Measurements from ENCODE around the gene TEAD1.

- TF ChIP-seq CTCF (conservative IDR thresholded peaks at IDR 0.05; ENCODE audit: low read depth in 2 of 2) (no peak), POLR2AphosphoS5 (IDR thresholded peaks at IDR 0.05; ENCODE audit: low read depth) (no peak), EZH2 (IDR thresholded peaks at IDR 0.05; ENCODE audit: low read depth, unreplicated experiment) (no peak), ZNF114 (CRISPR knock-in tag; IDR thresholded peaks at IDR 0.05) (no peak), EZH2phosphoT487 (IDR thresholded peaks at IDR 0.05; ENCODE audit: unreplicated experiment) (no peak), NANOG (IDR thresholded peaks at IDR 0.05; ENCODE audit: borderline replicate concordance) (no peak), ZNF331 (CRISPR knock-in tag; IDR thresholded peaks at IDR 0.05; ENCODE audit: low read depth) (no peak), ZNF462 (CRISPR knock-in tag; IDR thresholded peaks at IDR 0.05) (no peak), CREB1 (CRISPR knock-in tag; IDR thresholded peaks at IDR 0.05; ENCODE audit: low read depth) (no peak), JUNB (IDR thresholded peaks at IDR 0.05; ENCODE audit: unreplicated experiment) (no peak), STAT1 (IDR thresholded peaks at IDR 0.05; ENCODE audit: unreplicated experiment) (no peak)
- TF ChIP-seq, protein P1, sequence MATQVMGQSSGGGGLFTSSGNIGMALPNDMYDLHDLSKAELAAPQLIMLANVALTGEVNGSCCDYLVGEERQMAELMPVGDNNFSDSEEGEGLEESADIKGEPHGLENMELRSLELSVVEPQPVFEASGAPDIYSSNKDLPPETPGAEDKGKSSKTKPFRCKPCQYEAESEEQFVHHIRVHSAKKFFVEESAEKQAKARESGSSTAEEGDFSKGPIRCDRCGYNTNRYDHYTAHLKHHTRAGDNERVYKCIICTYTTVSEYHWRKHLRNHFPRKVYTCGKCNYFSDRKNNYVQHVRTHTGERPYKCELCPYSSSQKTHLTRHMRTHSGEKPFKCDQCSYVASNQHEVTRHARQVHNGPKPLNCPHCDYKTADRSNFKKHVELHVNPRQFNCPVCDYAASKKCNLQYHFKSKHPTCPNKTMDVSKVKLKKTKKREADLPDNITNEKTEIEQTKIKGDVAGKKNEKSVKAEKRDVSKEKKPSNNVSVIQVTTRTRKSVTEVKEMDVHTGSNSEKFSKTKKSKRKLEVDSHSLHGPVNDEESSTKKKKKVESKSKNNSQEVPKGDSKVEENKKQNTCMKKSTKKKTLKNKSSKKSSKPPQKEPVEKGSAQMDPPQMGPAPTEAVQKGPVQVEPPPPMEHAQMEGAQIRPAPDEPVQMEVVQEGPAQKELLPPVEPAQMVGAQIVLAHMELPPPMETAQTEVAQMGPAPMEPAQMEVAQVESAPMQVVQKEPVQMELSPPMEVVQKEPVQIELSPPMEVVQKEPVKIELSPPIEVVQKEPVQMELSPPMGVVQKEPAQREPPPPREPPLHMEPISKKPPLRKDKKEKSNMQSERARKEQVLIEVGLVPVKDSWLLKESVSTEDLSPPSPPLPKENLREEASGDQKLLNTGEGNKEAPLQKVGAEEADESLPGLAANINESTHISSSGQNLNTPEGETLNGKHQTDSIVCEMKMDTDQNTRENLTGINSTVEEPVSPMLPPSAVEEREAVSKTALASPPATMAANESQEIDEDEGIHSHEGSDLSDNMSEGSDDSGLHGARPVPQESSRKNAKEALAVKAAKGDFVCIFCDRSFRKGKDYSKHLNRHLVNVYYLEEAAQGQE (IDR thresholded peaks at IDR 0.05; ENCODE audit: unreplicated experiment): no peak
Measured at GRCh38 chr11:12673601-12673923, 659 bp upstream of the TEAD1 start.
